ENCODE results near the gene PITPNB. TPM values are rescaled to one million over a fixed set of nuclear protein-coding genes. Genes with fewer than 3 reads are reported as not detected.

Gene PITPNB
- total and polyA plus RNA-seq, 4 experiments from 2014 or later = 68.8 to 88.4 (median 74.4) TPM

Small RNA genes lying within 50 kb of the gene (microRNA-seq; reads per million reads assigned to microRNA genes)
- gene MIR3199-1 (ENCODE audit: borderline microRNAs expressed, borderline number of aligned reads, borderline replicate concordance) (not detected), gene MIR3199-2 (ENCODE audit: borderline microRNAs expressed, borderline number of aligned reads, borderline replicate concordance) (not detected)

Other genes with a start within 250 kb of the PITPNB start
- under 1 TPM; 0.35 to 0.58 TPM for gene MN1, start 117.5 kb downstream of the PITPNB start, total RNA-seq
- under 1 TPM in 1 of 2 donors, not detected in 1; 0.02 TPM for gene MN1, start 117.5 kb downstream of the PITPNB start, polyA plus RNA-seq